OCI-M1 (cell line): ENCODE results near the gene ANKRD44.

Experiments
- DNase-seq: peaks from one replicate; lab custom pipeline; 2025; lab: John Stamatoyannopoulos, UW

The ANKRD44 gene

GRCh38 chr2:197108758-197109157, 201.8 kb downstream of the ANKRD44 start:
- no peak for DNase-seq

- no peak for DNase-seq
Observed at GRCh38 chr2:197107291-197108269, 203.0 kb downstream of the ANKRD44 start.

DNA sequence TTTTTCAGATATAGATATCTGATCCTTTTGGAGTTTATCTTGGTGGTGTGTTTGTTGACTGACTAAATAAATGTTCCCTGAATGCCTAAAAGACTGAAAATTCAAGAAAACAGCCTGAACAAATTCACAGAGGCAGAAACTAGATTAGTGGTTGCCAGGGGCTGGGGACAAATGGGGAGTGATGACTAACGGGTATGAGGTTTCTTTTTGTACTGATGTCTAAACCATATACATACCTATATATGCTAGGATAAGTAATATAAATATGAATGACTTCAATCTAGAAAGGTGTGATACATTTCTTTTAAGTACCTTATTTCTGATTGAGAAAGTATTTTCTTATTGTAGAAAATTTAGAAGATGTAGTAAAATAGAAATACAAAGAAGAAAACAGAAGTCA, 207.2 kb downstream of the ANKRD44 start:
- DNase-seq, result no peak

- no peak for DNase-seq
Observed at GRCh38 chr2:197102231-197102630, 208.3 kb downstream of the ANKRD44 start.

DNA sequence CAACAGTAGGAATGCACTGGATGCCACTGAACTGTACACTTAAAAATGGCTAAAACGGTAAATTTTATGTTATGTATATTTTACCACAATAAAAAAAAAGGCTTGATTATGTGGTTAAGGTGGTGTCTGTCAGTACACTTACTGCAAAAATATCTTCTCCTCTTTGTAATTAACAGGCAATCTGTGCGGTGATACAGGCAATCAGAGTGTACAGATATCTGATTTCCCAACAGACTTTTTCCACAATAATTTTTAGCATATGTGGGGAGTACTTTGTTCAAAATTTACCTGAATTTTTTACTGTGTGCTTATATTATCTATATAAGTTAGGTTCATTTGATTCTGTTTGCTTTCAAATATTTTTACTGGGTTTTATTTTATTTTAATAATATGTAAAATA, 209.1 kb downstream of the ANKRD44 start:
- DNase-seq, result no peak

- DNase-seq, result no peak
Observed at GRCh38 chr2:197097578-197098366, 212.8 kb downstream of the ANKRD44 start.

DNA sequence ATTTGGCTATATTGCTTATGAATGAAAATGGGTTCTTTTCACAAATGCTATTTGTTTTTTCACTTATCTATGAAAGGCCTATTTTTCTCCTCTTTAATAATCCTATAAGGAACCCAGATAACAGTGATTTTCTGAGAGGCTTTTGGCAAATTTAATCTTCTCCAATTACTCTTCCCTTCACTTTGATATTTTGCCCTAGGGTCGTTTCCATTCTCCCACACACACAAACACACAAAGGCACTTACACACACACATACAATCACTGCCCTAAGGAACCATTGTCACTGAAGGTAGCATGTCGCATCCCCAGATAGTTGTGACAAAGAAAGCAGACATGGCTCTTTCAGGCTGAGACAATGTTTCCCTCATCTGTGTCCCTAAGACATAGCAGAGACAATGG, 213.9 kb downstream of the ANKRD44 start:
- no peak for DNase-seq

DNA sequence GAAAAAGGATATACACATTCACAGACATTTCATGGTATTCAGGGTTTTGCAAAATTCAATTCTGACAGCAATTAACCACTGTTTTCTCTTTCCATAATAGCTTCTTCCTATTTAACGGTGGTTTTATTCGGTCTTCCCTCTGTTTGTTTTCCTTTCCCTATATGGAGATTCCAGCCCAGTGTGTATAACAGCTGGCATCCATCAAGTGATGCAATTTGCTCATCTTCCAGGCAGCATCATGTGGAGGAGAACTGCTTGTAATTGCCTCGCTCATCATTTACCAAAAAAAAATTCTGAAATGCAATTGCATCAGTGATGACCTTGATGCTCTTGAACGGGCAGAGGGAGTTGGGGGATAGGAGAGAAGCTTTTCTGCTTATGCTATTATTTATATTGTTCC, 218.1 kb downstream of the ANKRD44 start:
- no peak for DNase-seq

DNA sequence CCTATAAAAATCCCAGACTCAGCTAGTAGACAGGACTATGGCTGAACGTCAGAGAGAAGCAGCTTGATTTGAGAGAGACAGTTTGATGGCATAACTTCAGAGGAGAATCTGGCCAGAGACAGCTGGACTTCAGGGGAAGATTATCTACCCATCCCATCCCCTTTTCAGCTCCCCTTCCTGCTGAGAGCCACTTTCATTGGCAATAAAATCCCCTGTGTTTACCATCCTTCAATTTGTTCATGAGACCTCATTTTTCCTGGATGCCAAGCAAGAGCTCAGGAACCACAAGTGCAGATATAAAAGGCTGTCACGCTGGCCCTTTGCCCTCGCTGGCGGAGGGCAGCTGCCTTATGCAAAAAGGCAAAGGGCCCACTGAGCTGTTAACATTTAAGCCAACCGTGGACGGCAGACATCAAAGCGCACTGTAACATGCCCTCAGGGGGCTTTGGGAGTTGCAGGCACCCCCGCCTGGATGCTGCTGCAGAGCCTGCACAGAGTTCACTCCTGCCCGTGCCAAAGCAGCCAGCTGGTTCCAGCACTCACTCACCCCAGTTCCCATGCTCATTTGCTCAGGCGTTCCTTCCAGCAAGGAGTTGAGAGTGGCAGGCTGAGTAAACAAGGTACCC, 219.7 kb downstream of the ANKRD44 start:
- no peak for DNase-seq

DNA sequence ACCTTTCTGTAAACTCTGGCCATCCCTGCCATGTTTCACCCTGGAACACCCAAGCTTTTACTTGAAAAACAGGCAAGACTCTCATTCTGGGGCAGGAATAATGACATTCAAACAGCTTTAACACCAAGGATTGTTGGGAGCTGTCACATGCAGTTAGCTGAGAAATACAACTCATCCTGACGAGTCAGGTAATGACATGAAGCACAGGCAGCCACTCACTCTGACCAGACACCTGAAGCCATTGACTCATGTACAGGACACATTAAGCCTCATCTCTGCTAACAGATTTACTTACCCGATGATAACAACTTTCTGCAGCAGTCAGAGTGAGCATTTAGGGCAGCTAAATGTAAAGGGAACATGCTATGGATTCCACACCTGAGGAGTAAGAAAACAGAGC, 220.9 kb downstream of the ANKRD44 start:
- DNase-seq, result no peak

GRCh38 chr2:197088694-197089093, 221.9 kb downstream of the ANKRD44 start:
- peak; percentile 29 for DNase-seq

GRCh38 chr2:197086500-197086899, 224.1 kb downstream of the ANKRD44 start:
- DNase-seq, result peak; percentile 16

DNA sequence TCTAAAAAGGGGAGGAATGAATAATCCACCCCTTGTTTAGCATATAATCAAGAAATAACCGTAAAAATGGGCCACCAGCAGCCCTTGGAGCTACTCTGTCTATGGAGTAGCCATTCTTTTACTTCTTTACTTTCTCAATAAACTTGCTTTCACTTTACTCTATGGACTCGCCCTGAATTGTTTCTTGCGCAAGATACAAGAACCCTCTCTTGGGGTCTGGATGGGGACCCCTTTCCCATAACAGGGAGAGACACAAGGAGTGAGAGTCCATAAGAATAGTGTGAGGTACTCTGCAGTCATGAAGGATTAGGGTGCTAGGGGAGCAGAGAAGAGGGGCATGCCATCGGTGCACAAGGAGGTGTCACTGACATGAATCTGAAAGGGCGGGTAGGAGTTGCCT, 224.9 kb downstream of the ANKRD44 start:
- DNase-seq, result no peak

DNA sequence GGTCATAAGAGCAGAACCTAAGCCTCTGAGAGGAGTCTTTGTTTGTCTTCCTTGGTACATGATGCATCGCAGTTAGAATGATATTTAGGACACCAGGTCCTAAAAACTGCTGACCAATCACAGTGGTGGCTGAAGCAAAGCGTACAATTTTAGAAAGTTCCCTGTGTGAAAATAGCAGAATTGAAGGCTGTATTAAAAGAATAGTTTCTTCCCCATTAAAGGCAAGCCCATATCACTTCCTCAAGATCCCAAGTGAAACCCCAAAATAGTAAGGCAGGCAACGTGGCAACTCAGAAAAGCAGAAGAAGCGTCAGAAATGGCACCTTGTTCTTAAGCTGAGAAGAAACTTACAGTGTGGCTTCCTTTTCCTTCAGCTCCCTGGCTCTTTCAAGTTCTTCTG, 229.3 kb downstream of the ANKRD44 start:
- no peak for DNase-seq

DNA sequence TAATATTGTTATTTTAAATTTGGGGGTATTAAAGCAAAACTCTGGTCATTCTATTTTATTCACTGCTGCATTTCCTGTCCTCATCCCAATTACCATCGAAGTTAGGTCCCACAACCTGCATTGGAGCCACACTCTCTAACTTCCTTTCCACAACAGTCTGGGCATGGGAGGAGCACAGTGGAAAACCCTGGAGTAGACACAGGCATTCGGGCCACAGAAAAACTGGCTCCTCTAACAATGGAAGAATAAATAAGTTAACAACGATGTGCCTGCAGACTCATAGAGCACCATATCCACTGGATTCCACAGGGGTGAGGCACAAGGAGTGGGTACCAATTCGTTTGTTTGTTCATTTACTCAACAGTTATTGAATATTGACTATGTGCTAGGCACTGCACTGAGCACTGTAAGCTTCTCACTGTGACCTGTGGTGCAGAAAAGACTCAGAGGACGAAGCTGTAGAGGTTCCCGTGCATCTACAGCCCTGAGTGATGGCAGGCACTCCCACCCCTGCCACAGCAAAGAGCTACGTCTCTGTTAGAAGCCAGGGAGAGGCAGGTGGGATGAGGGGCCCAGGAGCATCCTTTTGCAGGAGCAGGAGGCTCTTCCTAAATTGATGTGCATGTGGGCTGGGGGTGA, 229.9 kb downstream of the ANKRD44 start:
- DNase-seq, result no peak

DNA sequence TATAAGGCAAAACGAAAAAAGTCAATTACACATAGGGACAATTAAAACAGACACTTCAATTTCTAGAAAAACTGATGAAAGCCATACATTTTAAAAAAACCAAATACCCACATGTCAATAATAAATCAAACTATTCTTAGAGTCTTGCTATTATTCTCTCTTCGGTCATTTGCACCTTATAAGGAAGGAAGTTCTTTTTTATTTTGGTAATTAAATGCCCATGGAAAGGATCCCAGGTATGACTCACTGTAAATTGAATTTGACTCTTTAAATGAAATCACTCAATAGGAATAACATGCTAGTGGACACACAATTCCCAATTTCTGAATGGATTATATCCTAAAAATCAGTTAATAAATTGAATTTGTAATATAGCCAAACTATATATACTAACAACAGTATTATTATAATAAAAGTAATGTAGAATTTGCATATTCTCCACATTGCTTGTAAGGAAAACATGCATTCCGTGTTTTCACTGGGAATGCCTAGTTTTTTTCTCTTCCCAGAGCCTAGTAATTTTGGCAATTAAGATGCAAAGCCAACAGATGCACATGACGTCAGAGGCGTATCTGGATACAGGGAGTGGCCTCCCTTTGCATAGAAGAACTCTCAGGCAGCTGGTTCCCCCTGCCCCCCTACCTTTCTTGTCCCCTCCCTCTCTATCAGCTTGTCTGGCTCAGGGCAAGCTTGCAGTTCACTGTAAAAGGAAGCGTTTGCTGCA, 230.6 kb downstream of the ANKRD44 start:
- DNase-seq, result no peak

GRCh38 chr2:197079414-197079813, 231.2 kb downstream of the ANKRD44 start:
- DNase-seq, result no peak

GRCh38 chr2:197078535-197078934, 232.0 kb downstream of the ANKRD44 start:
- DNase-seq, result no peak

DNA sequence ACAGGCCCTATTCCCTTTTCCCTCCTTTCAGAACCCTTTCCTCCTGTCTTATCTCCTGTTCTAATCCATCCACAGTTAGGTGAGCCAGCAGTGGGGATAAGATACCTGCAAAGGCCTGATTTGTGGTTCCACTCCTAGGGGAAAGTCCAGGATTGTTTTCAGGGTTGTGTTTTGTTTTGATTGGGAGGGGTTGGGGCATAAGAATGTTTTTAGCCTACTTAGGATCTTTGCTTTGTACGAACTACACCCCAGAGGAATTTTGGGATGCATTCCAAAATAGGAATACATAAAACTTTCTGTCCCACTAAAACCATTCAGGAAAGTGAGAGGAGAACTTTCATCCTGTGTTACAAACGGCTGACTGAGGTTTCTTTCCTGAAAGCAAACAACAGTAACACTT, 233.2 kb downstream of the ANKRD44 start:
- DNase-seq, result no peak

DNA sequence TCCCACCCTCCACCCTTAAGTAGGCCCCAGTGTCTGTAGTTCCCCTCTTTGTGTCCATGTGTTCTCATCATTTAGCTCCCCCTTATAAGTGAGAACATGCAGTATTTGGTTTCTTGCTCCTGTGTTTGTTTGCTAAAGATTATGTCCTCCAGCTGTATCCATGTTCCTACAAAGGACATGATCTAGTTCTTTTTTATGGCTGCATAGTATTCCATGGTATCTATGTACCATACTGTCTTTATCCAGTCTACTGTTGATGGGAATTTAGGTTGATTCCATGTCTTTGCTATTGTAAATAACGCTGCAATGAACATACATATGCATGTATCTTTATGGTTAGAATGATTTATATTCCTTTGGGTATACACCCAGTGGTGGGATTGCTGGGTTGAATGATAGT, 233.9 kb downstream of the ANKRD44 start:
- DNase-seq, result no peak

- peak; percentile 12 for DNase-seq
Observed at GRCh38 chr2:197075754-197076337, 234.7 kb downstream of the ANKRD44 start.
